ENCODE results near the gene DLGAP1. TPM values are rescaled to one million over a fixed set of nuclear protein-coding genes. Genes with fewer than 3 reads are reported as not detected.

Gene DLGAP1
- polyA plus RNA-seq, 1 of the 3 experiments (the other 2 are of a cell fraction) = not detected

- WGBS (ENCODE audit: low lambda C conversion rate) = 14% methylated on average over 5 of the region's 5 CpGs
- no peaks in the 10 kb centered on the region for H3K36me3 ChIP-seq (replicated peaks in 1 of 2; ENCODE audit: control insufficient read depth in 1 of 2, insufficient read depth in 2 of 2, low read length in 1 of 2)
- no peaks in the 10 kb centered on the region for H3F3A ChIP-seq (replicated peaks; ENCODE audit: insufficient read depth)
- H3K4me3 ChIP-seq (ENCODE audit: low read depth in 2 of 2, low read length in 1 of 2) = no peak overlapping the region
- no peaks in the 10 kb centered on the region; the same call in 1 of the 2 replicates for H3K27me3 ChIP-seq (ENCODE audit: insufficient read depth)
- DNase-seq = no peak
- no peak for TF ChIP-seq CHD2 (IDR thresholded peaks at IDR 0.05; ENCODE audit: low read length, partially characterized antibody)
- no peak for TF ChIP-seq EZH2phosphoT487 (IDR thresholded peaks at IDR 0.05; ENCODE audit: borderline replicate concordance, low read depth)
- TF ChIP-seq, protein P1, sequence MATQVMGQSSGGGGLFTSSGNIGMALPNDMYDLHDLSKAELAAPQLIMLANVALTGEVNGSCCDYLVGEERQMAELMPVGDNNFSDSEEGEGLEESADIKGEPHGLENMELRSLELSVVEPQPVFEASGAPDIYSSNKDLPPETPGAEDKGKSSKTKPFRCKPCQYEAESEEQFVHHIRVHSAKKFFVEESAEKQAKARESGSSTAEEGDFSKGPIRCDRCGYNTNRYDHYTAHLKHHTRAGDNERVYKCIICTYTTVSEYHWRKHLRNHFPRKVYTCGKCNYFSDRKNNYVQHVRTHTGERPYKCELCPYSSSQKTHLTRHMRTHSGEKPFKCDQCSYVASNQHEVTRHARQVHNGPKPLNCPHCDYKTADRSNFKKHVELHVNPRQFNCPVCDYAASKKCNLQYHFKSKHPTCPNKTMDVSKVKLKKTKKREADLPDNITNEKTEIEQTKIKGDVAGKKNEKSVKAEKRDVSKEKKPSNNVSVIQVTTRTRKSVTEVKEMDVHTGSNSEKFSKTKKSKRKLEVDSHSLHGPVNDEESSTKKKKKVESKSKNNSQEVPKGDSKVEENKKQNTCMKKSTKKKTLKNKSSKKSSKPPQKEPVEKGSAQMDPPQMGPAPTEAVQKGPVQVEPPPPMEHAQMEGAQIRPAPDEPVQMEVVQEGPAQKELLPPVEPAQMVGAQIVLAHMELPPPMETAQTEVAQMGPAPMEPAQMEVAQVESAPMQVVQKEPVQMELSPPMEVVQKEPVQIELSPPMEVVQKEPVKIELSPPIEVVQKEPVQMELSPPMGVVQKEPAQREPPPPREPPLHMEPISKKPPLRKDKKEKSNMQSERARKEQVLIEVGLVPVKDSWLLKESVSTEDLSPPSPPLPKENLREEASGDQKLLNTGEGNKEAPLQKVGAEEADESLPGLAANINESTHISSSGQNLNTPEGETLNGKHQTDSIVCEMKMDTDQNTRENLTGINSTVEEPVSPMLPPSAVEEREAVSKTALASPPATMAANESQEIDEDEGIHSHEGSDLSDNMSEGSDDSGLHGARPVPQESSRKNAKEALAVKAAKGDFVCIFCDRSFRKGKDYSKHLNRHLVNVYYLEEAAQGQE (IDR thresholded peaks at IDR 0.05; ENCODE audit: low read depth, low read length) = no peak
- no peak for TF ChIP-seq NRF1 (IDR thresholded peaks at IDR 0.05; ENCODE audit: low read depth, low read length)
- H3K9ac ChIP-seq = no peak overlapping the region
- H3K4me1 ChIP-seq (ENCODE audit: control insufficient read depth in 1 of 2, insufficient read depth in 2 of 2, low read depth in 1 of 2, low read length in 1 of 2) = no peaks in the 10 kb centered on the region
- H3K27ac ChIP-seq (ENCODE audit: low read depth in 2 of 2, low read length in 1 of 2) = no peak overlapping the region
- POLR2A ChIA-PET = no interaction called here
- no peak overlapping the region for H2AFZ ChIP-seq (ENCODE audit: low read depth)
- no peaks in the 10 kb centered on the region for H4K20me1 ChIP-seq (ENCODE audit: insufficient read depth)
- H3K9me3 ChIP-seq = no peaks in the 10 kb centered on the region
- H3K4me2 ChIP-seq = no peak overlapping the region
- H3K9me2 ChIP-seq = no peaks in the 10 kb centered on the region
- H3K79me2 ChIP-seq (ENCODE audit: insufficient read depth) = no peaks in the 10 kb centered on the region
- CTCF ChIA-PET = no interaction called here
Observed at GRCh38 chr18:3952031-3952430, 503.1 kb downstream of the DLGAP1 start.

DNA sequence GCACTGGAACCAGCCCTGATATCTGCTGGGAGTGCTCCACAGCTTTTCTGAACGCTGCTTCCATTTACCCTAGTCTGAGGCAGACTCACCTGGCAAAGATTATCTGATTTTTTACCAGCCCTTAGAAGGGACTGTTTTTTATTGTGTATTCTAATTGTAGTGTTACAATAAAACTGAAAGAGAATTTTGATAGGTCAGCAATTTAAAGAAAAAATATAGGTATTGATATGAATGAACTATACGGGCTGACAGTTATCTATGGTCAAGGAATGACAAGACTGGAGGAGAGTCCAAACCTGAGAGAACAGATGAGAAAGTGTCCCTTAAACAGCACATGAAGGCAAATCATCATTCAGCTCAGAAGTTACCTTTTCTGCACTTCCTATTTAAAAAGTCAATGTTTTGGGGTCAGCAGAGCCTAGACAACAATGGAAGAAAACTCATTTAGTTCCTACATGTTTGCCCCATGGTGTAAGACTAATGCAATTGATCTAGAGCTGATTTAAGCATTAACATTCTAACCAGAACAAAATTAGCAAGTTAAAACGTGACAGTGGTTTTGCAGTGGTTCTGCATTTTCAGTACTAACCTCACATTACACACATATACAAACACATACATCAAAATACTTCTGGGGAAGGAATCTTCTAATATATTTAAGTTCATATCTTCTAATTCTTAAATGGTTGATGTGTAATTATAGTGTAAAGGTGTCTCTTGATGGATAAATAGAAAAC, 504.3 kb downstream of the DLGAP1 start:
- 11% methylated on average over 3 of the region's 3 CpGs for WGBS (ENCODE audit: low lambda C conversion rate)
- Histone ChIP-seq H3K9ac (no peak overlapping the region), H3K27me3 (ENCODE audit: insufficient read depth) (no peaks in the 10 kb centered on the region; the same call in 1 of the 2 replicates), H3F3A (replicated peaks; ENCODE audit: insufficient read depth) (no peaks in the 10 kb centered on the region), H4K20me1 (ENCODE audit: insufficient read depth) (no peaks in the 10 kb centered on the region), H3K4me1 (ENCODE audit: control insufficient read depth in 1 of 2, insufficient read depth in 2 of 2, low read depth in 1 of 2, low read length in 1 of 2) (no peaks in the 10 kb centered on the region), H3K36me3 (replicated peaks in 1 of 2; ENCODE audit: control insufficient read depth in 1 of 2, insufficient read depth in 2 of 2, low read length in 1 of 2) (no peaks in the 10 kb centered on the region), H3K9me2 (no peaks in the 10 kb centered on the region), H3K79me2 (ENCODE audit: insufficient read depth) (no peaks in the 10 kb centered on the region), H2AFZ (ENCODE audit: low read depth) (no peak overlapping the region), H3K27ac (ENCODE audit: low read depth in 2 of 2, low read length in 1 of 2) (no peak overlapping the region), H3K9me3 (no peaks in the 10 kb centered on the region), H3K4me2 (no peak overlapping the region), H3K4me3 (ENCODE audit: low read depth in 2 of 2, low read length in 1 of 2) (no peak overlapping the region)
- ChIA-PET POLR2A (no interaction called here), CTCF (interaction anchor here (1.2 kb wide), 1 partner anchor 179 kb away, joined by 3 read pairs; no protein-coding TSS in a partner anchor)
- TF ChIP-seq NRF1 (IDR thresholded peaks at IDR 0.05; ENCODE audit: low read depth, low read length) = no peak
- TF ChIP-seq JUND (IDR thresholded peaks at IDR 0.05) = no peak
- TF ChIP-seq, protein P1 (IDR thresholded peaks at IDR 0.05; ENCODE audit: low read depth, low read length) = no peak
- no peak for TF ChIP-seq TEAD4 (IDR thresholded peaks at IDR 0.05; ENCODE audit: borderline replicate concordance, insufficient read depth)
- no peak for TF ChIP-seq TAF1 (IDR thresholded peaks at IDR 0.05; ENCODE audit: borderline replicate concordance, low read depth, low read length)
- TF ChIP-seq RXRA (IDR thresholded peaks at IDR 0.05; ENCODE audit: borderline replicate concordance, low read depth) = no peak
- DNase-seq = no peak
